H1 (cell line): ENCODE data around the gene PLD6. TPM values are rescaled to one million over a fixed set of nuclear protein-coding genes. Genes with fewer than 3 reads are reported as not detected.

Experiments
- CBX8 ChIP-seq: fragments of 300-800, 300-1000 bp; sonication (generic); IDR thresholded peaks from 2 replicates; pipeline ENCODE4 v1.7.1; 2016; ENCODE audit warnings: low read depth, low read length, borderline replicate concordance
- CHD7 ChIP-seq: fragments of 300-600 bp; sonication (generic); IDR thresholded peaks from 2 replicates; pipeline ENCODE4 v1.7.1; 2012; ENCODE audit warnings: low read length, moderate library complexity, mild to moderate bottlenecking, inconsistent platforms; ENCODE audit not compliant: insufficient replicate concordance
- EGR1 ChIP-seq: IDR thresholded peaks from 2 replicates; pipeline ENCODE4 v1.6.1; 2011; ENCODE audit warnings: low read depth, low read length, borderline replicate concordance
- POU5F1 ChIP-seq: IDR thresholded peaks from 2 replicates; pipeline ENCODE4 v1.6.1; 2011; ENCODE audit warnings: low read depth, mild to moderate bottlenecking, low read length, moderate library complexity
- USF2 ChIP-seq: IDR thresholded peaks from 2 replicates; pipeline ENCODE4 v1.6.1; 2011; ENCODE audit warnings: low read length, improper control_type of control experiment
- polyA plus RNA-seq, 7 experiments: library from polyadenylated mRNA; depleted of rRNA in 3 of 7; stranded (reverse) in 5 of 7; unstranded in 2 of 7; fragments of >200 nt in 5 of 7; fragments of 200-250 nt in 2 of 7; gene quantifications; 1 replicate in 5 of 7; 2 replicates in 1 of 7; 4 replicates in 1 of 7; pipeline versions ENCODE4 v1.2.1 to v1.2.3, GENCODE V29; 2011 to 2013; ENCODE audit warnings: missing spikeins in 2 of 7, mixed read lengths in 2 of 7
- total RNA-seq: library from RNA; stranded (reverse); fragmentation: NEBNext Ultra II Directional; extraction: Animal tissue kit (Norgen Biotek cat#: 25700); gene quantifications from 2 replicates; pipeline ENCODE4 v1.2.1, GENCODE V29; 2021

PLD6 gene
- total and polyA plus RNA-seq, 2 of the 8 experiments (the other 6 are each of a cell fraction or from before 2014, with no cell fraction given): 0.20 to 0.22 TPM

DNA sequence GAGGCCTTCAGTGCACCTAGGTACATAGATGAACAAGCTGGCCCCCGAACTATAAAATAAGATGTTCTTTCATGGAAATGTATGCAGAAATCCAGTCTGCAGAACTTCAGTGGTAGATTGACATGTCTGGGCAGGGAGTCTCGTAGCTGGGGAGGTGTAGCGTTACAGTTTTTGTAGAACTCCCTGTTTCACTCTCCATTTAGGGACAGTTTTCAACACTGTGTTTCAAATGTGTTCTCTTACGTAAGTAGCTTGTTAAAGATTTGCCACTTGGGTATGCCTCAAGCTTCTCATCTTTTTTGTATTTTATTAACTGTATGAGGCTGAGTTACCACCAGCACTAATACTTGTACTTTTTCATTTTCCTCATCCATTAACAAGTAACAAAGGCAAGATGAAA lies 46.6 kb downstream of the PLD6 start (continued):
- TF ChIP-seq CHD7: no peak
- TF ChIP-seq USF2: no peak
- no peak for TF ChIP-seq CBX8
- no peak for TF ChIP-seq EGR1
- TF ChIP-seq POU5F1: no peak
